SK-N-MC (cell line): ENCODE measurements around the gene ITGA1.
"Not testable (repeated sequence)": the region's sequence is repeated elsewhere in the genome, so short reads cannot be mapped to it uniquely, and the experiment has no call there.

Source experiments
- EZH2 ChIP-seq: fragments of 200-600 bp; sonication (generic); IDR thresholded peaks from one replicate; pipeline ENCODE4 v1.6.1; 2017; ENCODE audit warnings: antibody characterized with exemption
- POLR2AphosphoS5 ChIP-seq: IDR thresholded peaks from 2 replicates; pipeline ENCODE4 v1.6.1; 2012; ENCODE audit warnings: mild to moderate bottlenecking, low read depth, low read length, borderline replicate concordance

DNA sequence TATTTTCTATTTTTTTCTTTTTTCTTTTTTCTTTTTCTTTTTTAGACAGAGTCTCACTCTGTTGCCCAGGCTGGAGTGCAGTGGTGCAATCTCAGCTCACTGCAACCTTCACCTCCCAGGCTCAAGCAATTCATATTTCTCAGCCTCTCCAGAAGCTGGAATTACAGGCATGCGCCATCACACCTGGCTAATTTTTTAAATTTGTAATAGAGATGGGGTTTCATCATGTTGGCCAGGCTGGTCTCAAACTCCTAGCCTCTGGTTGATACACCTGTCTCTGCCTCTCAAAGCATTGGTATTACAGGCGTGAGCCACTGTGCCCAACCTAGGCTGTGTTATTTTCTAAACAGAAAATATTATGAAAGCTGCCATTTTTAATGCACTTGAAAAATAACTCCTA, 78.3 kb downstream of the ITGA1 start:
- TF ChIP-seq EZH2, POLR2AphosphoS5: not testable (repeated sequence)
